Embryonic facial prominence (tissue), 1 donor: ENCODE results near the gene LUC7L3.
"Not testable (repeated sequence)": the region's sequence is repeated elsewhere in the genome, so short reads cannot be mapped to it uniquely, and the experiment has no call there.

Experiments used
- DNase-seq: peaks from one replicate; pipeline ENCODE4 v3.0.0-alpha.2; 2016; ENCODE audit errors: extremely low spot score

Gene LUC7L3

GRCh38 chr17:50708050-50709000 lies 11.1 kb upstream of the LUC7L3 start:
- no peak for DNase-seq

GRCh38 chr17:50709053-50709452 lies 10.3 kb upstream of the LUC7L3 start:
- not testable (repeated sequence) for DNase-seq

DNA sequence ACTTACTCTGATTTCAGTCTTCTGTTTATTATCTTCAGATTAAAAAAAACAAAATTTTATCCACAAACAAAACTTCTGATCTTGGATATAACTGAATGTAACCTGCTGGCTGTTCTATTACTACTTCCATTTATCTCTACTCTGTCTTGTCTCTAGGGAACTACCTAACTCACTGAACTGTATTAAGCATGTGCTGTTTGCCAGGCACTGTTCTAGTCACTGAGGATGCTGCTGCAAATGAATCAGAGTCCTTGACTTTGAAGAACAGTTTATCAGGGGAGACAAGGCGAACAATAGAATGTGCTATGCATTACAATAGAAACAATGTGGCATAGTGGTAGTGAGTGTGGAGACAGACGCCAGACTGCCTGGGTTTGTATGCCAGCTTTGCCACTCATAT lies 9.4 kb upstream of the LUC7L3 start:
- DNase-seq = no peak

GRCh38 chr17:50710650-50711049 lies 8.8 kb upstream of the LUC7L3 start:
- no peak for DNase-seq

- no peak for DNase-seq
These were observed 6.8 kb upstream of the LUC7L3 start for GRCh38 chr17:50712641-50713040.

GRCh38 chr17:50715471-50715870 lies 3.9 kb upstream of the LUC7L3 start:
- no peak for DNase-seq

- no peak for DNase-seq
These were observed 756 bp downstream of the LUC7L3 start for GRCh38 chr17:50719924-50720794.

DNA sequence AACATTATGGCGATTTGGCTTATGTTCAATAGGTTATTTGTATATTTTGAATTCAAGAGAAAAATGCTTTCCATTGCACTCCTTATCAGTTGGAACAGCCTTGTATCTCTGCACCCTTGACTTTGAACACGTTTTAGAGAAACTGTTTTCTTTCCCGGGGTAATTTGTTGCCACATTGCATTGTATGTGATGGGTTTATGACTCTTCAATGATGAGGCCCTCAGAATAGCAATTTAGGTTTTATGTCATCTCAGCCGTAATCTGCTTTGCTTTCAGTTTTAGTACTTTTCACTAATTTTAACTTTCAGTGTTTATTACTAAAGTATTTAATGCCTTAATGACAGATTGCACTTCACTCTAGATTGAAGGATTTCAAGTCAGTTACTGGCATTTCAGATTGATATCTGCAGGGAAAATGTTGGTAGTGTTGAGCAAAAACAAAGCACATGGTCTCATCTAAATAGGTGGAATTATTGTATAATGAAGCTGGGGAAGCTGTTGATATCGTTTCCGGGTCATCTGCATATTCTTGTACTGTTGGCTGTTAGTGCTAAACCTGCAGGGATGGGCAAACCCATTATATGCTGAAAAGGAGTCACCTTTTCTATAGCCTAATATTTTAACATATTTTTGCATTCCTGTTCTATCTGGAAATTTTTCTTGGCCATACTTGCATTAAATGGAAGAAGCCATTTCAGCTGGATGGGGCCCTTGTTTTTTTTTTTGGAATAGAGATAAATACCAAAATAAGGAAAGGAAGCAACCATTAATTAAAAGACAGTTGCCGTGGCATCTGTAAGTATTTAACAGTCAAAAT lies 2.0 kb downstream of the LUC7L3 start:
- no peak for DNase-seq

DNA sequence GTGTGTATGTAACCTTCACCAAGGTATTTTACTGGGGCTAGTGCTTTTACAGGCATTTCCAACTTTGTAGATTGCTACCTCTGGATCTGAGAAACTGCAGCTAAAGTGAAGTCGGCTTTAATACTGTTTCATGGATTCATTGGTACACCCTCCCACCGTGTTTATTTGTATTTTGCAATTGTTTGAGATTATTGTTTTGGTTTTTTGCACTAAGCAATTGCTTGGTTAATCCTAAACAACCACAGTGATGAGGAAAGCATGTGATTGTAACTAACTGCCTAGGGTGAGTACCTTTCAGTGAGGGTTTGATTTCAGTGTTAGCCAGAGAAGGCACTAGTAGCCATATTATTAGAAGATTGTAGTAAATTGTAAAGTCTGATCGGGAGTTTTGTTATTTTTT lies 3.3 kb downstream of the LUC7L3 start:
- DNase-seq = no peak

DNA sequence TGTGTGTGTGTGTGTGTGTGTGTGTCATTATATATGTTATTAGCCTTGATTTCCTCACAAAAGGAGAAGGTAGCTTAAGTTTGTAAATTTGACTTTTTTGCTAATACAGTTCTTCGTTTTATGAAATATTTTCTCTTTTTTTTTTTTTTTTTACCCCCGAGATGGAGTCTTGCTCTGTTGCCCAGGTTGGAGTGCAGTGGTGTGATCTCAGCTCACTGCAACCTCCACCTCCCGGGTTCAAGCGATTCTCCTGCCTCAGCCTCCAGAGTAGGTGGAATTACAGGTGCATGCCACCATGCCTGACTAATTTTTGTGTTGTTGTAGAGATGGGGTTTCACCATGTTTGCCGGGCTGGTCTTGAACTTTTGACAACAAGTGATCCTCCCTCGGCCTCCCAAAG lies 5.2 kb downstream of the LUC7L3 start:
- not testable (repeated sequence) for DNase-seq

DNA sequence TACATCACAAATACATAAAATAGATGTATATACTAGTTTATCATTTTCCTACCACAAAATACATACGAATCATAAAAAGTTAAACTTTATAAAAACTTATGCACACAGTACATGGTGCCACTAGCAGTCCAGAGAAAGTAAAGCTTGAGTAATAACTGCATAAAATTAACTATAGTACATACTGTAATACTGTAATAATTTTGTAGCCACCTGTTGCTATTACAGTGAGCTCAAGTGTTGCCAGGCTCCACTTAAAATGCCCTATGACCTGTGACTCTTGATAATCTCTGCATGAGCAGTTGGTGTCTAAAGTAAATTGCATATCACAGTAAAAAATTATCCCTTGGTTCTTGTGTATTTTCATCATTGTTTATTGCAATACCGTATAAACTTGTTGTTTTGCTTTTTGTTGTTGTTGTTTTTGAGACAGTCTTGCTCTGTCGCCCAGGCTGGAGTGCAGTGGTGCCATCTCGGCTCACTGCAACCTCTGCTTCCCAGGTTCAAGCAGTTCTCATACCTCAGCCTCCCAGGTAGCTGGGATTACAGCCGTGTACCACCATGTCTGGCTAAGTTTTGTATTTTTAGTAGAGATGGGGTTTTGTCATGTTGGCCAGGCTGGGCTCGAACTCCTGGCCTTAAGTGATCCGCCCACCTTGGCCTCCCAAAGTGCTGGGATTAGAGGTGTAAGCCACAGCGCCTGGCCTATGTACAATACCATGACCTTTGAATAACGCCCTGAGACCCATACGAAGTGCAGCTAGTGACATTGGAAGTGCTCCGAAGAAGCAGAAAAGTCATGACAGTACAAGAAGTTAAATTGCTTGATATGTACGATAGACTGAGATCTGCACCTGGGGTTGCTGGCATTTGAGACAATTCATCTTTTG lies 6.6 kb downstream of the LUC7L3 start:
- DNase-seq = no peak

- no peak for DNase-seq
These were observed 8.7 kb downstream of the LUC7L3 start for GRCh38 chr17:50728112-50728429.

GRCh38 chr17:50728881-50729765 lies 9.7 kb downstream of the LUC7L3 start:
- DNase-seq = no peak

DNA sequence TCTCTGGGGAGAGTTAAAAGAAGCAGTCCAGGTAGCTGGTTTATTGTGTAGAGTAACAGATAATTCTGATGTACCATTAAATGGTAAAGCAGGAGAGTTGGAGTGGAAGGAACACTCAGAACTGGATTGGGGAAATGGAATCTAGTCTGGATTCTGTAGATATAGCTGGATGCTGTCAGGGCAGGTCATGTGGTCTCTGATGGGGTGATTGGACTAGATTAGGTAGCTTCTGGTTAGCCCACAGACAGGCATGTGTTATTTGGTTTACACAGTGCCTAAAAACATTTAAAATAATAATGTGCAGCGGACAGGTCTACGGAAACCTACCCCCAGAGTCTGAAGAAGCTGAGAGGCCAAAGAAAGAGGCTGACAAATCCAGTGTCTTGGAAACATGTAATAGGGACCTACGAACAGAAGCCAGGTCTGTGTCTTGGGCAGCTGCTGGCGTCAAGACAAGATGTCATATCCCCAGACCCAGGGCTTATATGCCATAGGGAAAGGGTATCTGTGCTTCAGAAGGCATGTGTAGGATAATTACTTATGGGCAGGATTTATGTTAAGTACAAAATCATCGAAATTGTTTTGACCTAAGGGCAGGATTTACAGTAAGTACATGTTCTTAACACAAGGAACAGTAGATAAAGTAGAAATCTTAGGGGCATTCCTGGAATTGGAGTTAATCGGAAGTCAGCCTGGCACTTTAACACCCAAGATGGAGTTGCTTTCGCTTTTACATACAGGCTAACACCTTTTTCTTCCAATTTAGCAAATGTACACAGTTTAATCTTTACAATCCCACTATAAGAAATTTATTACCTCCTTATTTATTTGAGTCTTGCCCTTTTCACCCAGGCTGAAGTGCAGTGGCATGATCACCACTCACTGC lies 12.4 kb downstream of the LUC7L3 start:
- DNase-seq = no peak

DNA sequence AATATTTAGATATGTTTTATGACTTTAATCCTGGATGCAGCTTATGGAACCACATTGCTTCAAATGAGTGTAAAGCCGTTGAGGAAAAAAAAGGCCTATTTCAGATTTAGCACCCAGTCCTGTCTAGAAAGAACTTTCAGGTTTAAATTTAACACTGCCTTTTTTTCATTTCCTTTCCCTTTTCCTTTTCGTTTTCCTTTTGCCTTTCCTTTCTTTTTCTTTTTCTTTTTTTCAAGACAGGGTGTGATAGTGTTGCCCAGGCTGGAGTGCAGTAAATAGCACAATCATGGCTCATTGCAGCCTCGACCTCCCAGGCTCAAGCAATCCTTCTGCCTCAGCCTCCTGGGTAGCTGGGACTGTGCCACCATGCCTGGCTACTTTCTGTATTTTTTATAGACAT lies 15.9 kb downstream of the LUC7L3 start:
- DNase-seq = no peak

- DNase-seq = no peak
These were observed 17.8 kb downstream of the LUC7L3 start for GRCh38 chr17:50737118-50737698.

DNA sequence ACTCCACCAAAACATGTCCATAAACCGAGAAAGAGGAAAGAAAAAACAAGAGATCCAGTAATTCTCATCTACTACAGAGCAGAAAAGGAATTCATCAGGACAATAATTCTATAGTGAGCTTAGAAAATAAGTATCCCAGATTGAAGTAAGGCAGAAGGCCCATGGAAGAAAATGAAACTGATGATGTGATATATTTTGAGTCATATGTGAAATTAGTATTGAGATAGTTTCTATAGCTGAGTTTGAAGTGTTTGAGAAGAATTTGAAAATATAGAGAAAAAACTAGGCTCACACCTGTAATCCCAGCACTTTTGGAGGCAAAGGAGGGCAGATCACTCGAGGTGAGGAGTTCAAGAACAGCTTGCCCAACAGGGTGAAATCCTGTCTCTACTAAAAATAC lies 19.7 kb downstream of the LUC7L3 start:
- DNase-seq = no peak

DNA sequence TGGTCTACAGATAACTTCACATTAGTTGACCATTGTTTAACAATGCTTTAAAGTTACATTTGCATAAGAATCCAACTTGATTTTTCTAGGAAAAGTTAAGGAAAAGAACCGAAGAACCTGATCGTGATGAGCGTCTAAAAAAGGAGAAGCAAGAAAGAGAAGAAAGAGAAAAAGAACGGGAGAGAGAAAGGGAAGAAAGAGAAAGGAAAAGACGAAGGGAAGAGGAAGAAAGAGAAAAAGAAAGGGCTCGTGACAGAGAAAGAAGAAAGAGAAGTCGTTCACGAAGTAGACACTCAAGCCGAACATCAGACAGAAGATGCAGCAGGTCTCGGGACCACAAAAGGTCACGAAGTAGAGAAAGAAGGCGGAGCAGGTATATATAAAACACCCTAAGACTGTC lies 26.2 kb downstream of the LUC7L3 start:
- DNase-seq = no peak

DNA sequence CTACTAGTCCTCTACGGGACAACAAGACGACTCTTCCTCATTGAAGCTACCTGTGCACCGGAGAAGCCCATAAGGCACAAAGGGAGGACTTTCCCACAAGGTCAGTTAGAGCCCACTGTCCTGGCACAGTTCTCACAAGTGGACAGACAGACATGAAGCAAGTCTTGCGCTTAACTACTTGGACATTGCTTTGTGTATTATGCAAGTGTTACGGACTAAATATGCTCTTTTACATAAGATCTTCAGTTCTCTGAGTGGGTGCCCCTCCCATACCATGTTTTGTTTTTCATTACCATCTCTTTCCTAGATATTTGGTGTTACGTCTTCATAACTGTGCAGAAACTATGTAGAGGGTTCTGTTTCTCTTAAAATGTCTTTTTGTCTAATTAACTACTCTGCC lies 29.8 kb downstream of the LUC7L3 start:
- no peak for DNase-seq
